Mucosa of rectum (tissue), 2 donors: Measurements from ENCODE around the gene SERPINB6.

Source experiments
- H3K27ac ChIP-seq, 2 donors: one replicate each; pipeline ENCODE4 v1.7.0; 2013; ENCODE audit warnings: inconsistent platforms in 2 of 2, low read depth in 2 of 2, low read length in 2 of 2
- H3K27me3 ChIP-seq, 2 donors: one replicate each; pipeline ENCODE4 v1.7.0; 2013; ENCODE audit warnings: low read length in 2 of 2; ENCODE audit not compliant: control insufficient read depth in 2 of 2, insufficient read depth in 2 of 2
- H3K36me3 ChIP-seq, 2 donors: one replicate each; pipeline ENCODE4 v1.7.0; 2013; ENCODE audit warnings: low read length in 2 of 2; ENCODE audit not compliant: control insufficient read depth in 2 of 2, insufficient read depth in 2 of 2
- H3K4me1 ChIP-seq, 2 donors: one replicate each; pipeline ENCODE4 v1.7.0; 2013; ENCODE audit warnings: low read length in 2 of 2, mild to moderate bottlenecking in 1 of 2; ENCODE audit not compliant: control insufficient read depth in 2 of 2, insufficient read depth in 2 of 2
- H3K4me3 ChIP-seq, 2 donors: one replicate each; pipeline ENCODE4 v1.7.0; 2013; ENCODE audit warnings: low read length in 2 of 2
- H3K9ac ChIP-seq, 2 donors: one replicate each; pipeline ENCODE4 v1.7.0; 2013; ENCODE audit warnings: low read length in 2 of 2, low read depth in 1 of 2, mild to moderate bottlenecking in 1 of 2
- H3K9me3 ChIP-seq, 2 donors: one replicate each; pipeline ENCODE4 v1.7.0; 2013; ENCODE audit warnings: low read length in 2 of 2; ENCODE audit not compliant: control insufficient read depth in 2 of 2
- donor health status: healthy.
- donor health status: Normal muscosa, but diverticular disease.

Gene SERPINB6

GRCh38 chr6:2989332-2990247, 18.2 kb upstream of the SERPINB6 start:
- peak overlapping the region; percentile 89 to 96 for H3K9ac ChIP-seq
- H3K4me1 ChIP-seq = peaks cover 25 to 31% of the 10 kb centered on the region in 2 donors
- H3K36me3 ChIP-seq = no peaks in the 10 kb centered on the region
- peak overlapping the region; percentile 99 for H3K27ac ChIP-seq
- no peaks in the 10 kb centered on the region for H3K9me3 ChIP-seq
- no peaks in the 10 kb centered on the region for H3K27me3 ChIP-seq
- H3K4me3 ChIP-seq = peak overlapping the region; percentile 83 to 98

- H3K9ac ChIP-seq = peak overlapping the region; percentile 89 to 96
- H3K27ac ChIP-seq = peak overlapping the region; percentile 99
- no peaks in the 10 kb centered on the region for H3K27me3 ChIP-seq
- H3K9me3 ChIP-seq = no peaks in the 10 kb centered on the region
- no peaks in the 10 kb centered on the region for H3K36me3 ChIP-seq
- H3K4me3 ChIP-seq = peak overlapping the region; percentile 83 to 98
- peaks cover 25 to 34% of the 10 kb centered on the region in 2 donors for H3K4me1 ChIP-seq
Observed at GRCh38 chr6:2988426-2989331, 17.3 kb upstream of the SERPINB6 start.

DNA sequence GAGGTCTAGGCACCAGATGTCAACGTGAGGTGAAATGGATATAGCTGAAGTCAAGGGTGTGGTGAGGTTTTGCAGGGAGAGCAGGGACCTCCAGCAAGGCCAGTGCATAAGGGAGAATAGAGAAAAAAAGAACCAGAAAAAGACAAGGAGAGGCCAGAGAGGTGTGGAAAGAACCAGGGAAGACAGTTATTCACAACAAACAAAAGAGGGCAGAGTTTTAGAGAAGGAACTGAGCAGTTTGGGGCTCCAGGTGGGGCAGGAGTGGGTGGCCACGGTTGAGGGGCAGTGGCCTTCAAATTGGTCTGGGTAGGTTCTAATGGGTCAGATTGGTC, 16.7 kb upstream of the SERPINB6 start:
- H3K9me3 ChIP-seq = no peaks in the 10 kb centered on the region
- H3K9ac ChIP-seq = peak overlapping the region; percentile 89 to 96
- no peaks in the 10 kb centered on the region for H3K27me3 ChIP-seq
- peak overlapping the region; percentile 83 to 98 for H3K4me3 ChIP-seq
- no peaks in the 10 kb centered on the region for H3K36me3 ChIP-seq
- H3K27ac ChIP-seq = peak overlapping the region; percentile 99
- peaks cover 28 to 39% of the 10 kb centered on the region in 2 donors for H3K4me1 ChIP-seq

- peaks cover 37 to 50% of the 10 kb centered on the region in 2 donors for H3K4me1 ChIP-seq
- H3K4me3 ChIP-seq = no peak overlapping the region
- peak overlapping the region; percentile 76 to 78 for H3K27ac ChIP-seq
- H3K27me3 ChIP-seq = no peaks in the 10 kb centered on the region
- H3K9me3 ChIP-seq = no peaks in the 10 kb centered on the region
- no peaks in the 10 kb centered on the region for H3K36me3 ChIP-seq
- peak overlapping the region; percentile 8 to 17 for H3K9ac ChIP-seq
Observed at GRCh38 chr6:2986722-2987221, 15.4 kb upstream of the SERPINB6 start.

GRCh38 chr6:2984738-2985406, 13.5 kb upstream of the SERPINB6 start:
- H3K27ac ChIP-seq = peak overlapping the region; percentile 71
- H3K36me3 ChIP-seq = no peaks in the 10 kb centered on the region
- peak overlapping the region; percentile 24 to 47 for H3K9ac ChIP-seq

GRCh38 chr6:2982426-2983117, 11.2 kb upstream of the SERPINB6 start:
- Histone ChIP-seq H3K4me1 (peaks cover 40 to 60% of the 10 kb centered on the region in 2 donors), H3K27me3 (no peaks in the 10 kb centered on the region), H3K9ac (no peak overlapping the region), H3K9me3 (no peaks in the 10 kb centered on the region), H3K4me3 (no peak overlapping the region), H3K27ac (peak overlapping the region in 1 of 2 donors; percentile 34), H3K36me3 (no peaks in the 10 kb centered on the region)

More at GRCh38 chr6:2984738-2985406, 13.5 kb upstream of the SERPINB6 start:
- Histone ChIP-seq H3K27me3 (no peaks in the 10 kb centered on the region), H3K4me1 (peaks cover 46 to 62% of the 10 kb centered on the region in 2 donors), H3K9me3 (no peaks in the 10 kb centered on the region), H3K4me3 (peak overlapping the region in 1 of 2 donors; percentile 58)

DNA sequence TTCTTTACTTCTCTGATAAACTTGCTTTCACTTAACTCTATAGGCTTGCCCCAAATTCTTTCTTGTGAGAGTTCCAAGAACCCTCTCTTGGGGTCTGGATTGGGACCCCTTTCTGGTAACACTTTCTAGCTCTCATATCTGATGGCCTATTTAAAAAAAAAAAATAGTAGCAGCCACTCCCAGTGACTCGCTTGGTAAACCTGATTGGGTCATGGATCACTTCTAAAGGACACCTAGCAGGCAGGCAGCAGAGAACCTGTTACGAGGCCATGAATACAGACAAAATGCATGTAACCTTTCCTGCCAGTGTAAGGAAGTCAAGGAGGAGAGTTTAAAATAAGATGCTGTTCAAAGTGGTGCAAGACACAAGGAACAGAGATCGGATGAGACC, 9.1 kb upstream of the SERPINB6 start:
- no peaks in the 10 kb centered on the region for H3K9me3 ChIP-seq
- no peaks in the 10 kb centered on the region for H3K36me3 ChIP-seq
- H3K27me3 ChIP-seq = no peaks in the 10 kb centered on the region
- no peak overlapping the region for H3K4me3 ChIP-seq
- no peak overlapping the region for H3K9ac ChIP-seq
- H3K27ac ChIP-seq = peak overlapping the region; percentile 21 to 61
- H3K4me1 ChIP-seq = peaks cover 29 to 48% of the 10 kb centered on the region in 2 donors

DNA sequence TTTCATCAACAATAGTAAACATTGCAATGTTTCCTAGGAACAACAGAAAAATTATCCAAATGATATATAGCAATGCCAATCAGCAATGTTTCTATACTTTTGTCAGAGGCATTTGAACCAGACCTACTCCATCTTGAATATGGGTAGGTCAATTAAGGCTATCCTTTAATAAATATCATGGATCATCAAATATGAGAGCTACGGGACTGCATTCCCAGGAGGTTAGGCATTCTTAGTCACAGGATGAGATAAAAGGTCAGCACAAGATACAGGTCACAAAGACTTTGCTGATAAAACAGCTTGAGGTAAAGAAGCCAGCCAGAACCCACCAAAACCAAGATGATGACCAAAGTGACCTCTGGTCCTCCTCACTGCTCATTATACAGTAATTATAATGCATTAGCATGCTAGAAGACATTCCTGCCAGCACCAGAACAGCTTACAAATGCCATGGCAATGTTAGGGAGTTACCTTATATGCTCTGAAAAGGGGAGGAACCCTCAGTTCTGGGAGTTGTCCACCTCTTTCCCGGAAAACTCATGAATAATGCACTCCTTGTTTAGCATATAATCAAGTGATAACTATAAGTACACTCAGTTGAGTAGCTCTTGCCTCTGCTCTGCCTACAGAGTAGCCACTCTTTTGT, 8.6 kb upstream of the SERPINB6 start:
- no peak overlapping the region for H3K9ac ChIP-seq
- H3K4me3 ChIP-seq = no peak overlapping the region
- peaks cover 25 to 44% of the 10 kb centered on the region in 2 donors for H3K4me1 ChIP-seq
- no peaks in the 10 kb centered on the region for H3K36me3 ChIP-seq
- no peaks in the 10 kb centered on the region for H3K9me3 ChIP-seq
- H3K27me3 ChIP-seq = no peaks in the 10 kb centered on the region
- peak overlapping the region; percentile 21 to 61 for H3K27ac ChIP-seq

DNA sequence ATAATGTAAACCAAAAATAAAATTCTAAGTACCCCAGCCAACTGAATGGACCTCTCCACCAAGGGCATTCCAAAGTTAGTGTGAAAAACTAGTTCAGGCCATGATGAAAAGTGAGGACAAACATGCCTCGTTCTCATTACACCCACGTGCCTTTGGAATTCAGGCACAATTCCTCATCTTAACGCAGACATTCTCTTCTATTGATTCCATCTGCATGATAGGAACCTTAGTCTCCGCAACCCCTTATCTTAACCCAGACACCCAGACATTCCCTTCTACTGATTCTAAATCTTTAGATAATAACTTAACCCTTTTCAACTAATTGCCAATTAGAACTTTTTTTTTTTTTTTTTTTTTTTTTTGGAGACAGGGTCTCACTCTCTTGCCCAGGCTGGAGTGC, 7.6 kb upstream of the SERPINB6 start:
- Histone ChIP-seq H3K27me3 (no peaks in the 10 kb centered on the region), H3K27ac (no peak overlapping the region), H3K9me3 (no peaks in the 10 kb centered on the region), H3K4me1 (peaks cover 25 to 43% of the 10 kb centered on the region in 2 donors), H3K9ac (no peak overlapping the region), H3K36me3 (no peaks in the 10 kb centered on the region), H3K4me3 (no peak overlapping the region)
